OCI-LY1 (cell line): Measurements from ENCODE around the gene LACC1.

Experiments used
- EZH2 ChIP-seq: fragments of 200-600 bp; sonication (generic), shearing (Covaris generic); IDR thresholded peaks from 2 replicates; pipeline ENCODE4 v1.8.0; 2017; ENCODE audit warnings: borderline replicate concordance, mixed run types, mild to moderate bottlenecking, antibody characterized with exemption, low read length, moderate library complexity, mixed read lengths
- TF ChIP-seq, protein P1 (sequence below): fragments of 200-600 bp; sonication (generic), shearing (Covaris generic); IDR thresholded peaks from 2 replicates; pipeline ENCODE4 v1.5.1; 2017; ENCODE audit warnings: mild to moderate bottlenecking, antibody characterized with exemption, low read length, moderate library complexity, mixed read lengths

DNA sequence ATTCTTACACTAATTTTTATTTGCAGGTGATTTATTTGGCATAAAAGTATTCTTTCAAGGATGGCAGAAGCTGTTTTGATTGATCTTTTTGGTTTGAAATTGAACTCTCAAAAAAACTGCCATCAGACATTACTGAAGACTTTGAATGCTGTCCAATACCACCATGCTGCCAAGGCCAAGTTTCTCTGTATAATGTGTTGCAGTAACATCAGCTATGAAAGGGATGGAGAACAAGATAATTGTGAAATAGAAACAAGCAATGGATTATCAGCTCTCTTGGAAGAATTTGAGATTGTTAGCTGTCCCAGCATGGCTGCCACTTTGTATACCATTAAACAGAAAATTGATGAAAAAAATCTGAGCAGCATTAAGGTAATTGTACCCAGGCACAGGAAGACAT, 1.2 kb downstream of the LACC1 start:
- TF ChIP-seq, protein P1, sequence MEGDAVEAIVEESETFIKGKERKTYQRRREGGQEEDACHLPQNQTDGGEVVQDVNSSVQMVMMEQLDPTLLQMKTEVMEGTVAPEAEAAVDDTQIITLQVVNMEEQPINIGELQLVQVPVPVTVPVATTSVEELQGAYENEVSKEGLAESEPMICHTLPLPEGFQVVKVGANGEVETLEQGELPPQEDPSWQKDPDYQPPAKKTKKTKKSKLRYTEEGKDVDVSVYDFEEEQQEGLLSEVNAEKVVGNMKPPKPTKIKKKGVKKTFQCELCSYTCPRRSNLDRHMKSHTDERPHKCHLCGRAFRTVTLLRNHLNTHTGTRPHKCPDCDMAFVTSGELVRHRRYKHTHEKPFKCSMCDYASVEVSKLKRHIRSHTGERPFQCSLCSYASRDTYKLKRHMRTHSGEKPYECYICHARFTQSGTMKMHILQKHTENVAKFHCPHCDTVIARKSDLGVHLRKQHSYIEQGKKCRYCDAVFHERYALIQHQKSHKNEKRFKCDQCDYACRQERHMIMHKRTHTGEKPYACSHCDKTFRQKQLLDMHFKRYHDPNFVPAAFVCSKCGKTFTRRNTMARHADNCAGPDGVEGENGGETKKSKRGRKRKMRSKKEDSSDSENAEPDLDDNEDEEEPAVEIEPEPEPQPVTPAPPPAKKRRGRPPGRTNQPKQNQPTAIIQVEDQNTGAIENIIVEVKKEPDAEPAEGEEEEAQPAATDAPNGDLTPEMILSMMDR: no peak
- TF ChIP-seq EZH2: no peak
